Dermis microvascular lymphatic vessel endothelial cell (primary cell): ENCODE results near the gene HECTD3. TPM values are rescaled to one million over a fixed set of nuclear protein-coding genes. Genes with fewer than 3 reads are reported as not detected.

Source experiments
- DNase-seq, 2 donors: peaks; one replicate each; pipeline versions ENCODE4 v3.0.0 to v3.0.0-alpha.2; 2010; ENCODE audit warnings: low read depth in 2 of 2
- total RNA-seq: library from RNA; depleted of rRNA; stranded (reverse); fragments of >200 nt; gene quantifications from 2 replicates; pipeline ENCODE4 v1.2.1, GENCODE V29; 2014

The HECTD3 gene
- 18.5 and 22.9 TPM in 2 replicates for total RNA-seq

DNA sequence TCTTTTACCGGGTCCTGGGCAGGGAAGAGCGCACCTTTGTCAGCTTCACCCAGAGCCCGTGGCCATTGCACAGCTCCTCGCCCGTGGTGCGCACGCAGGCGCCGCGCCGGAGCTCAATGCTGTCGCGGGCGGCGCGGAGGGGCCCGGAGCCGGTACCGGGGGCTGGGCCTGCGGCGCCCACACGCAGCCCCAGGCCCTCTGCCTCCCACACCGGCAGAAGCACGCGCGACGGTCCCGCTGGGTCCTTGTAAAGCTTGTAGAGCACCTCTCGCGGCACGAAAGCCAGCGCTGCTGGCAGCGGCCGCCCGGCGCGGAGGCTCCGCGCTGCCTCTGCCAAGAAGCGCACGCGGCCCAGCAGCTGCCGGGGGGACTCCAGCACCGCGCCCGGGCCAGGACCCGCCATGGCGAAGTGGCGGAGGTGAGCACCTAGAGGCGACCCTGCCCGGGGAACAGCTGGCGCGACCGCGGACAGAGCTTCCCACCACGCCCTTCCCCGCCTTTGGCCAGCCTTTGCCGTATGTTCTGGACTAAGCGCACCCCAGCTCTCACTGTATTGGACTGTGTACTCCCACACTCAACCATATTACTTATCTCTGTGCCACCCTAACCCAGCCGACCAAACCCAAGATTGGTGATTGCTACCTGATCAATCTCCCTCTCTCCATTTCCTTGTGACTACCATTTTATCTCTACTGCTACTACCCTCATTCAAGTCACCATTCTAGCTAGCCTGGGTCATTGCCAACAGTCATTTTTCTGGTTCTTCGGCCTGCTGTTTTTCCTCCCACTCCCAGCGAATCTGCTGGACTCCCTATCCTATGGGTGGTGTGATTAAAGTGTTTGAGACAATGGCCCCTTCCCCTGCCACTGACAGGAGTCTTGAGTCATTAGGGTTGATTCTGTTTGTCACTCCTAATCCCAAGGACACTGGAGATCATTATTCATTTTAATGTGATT is at the start of gene HECTD3:
HECTD3 (minus strand) TSS at position 470 of the 957 bp plus-strand sequence; CDS start at position 403, 67 bp downstream.
- DNase-seq = peak; percentile 55 to 81

- no peak for DNase-seq
These were observed 48.7 kb upstream of the HECTD3 start for GRCh38 chr1:45059829-45060228.

- no peak for DNase-seq
These were observed 46.4 kb upstream of the HECTD3 start for GRCh38 chr1:45057542-45057941.

DNA sequence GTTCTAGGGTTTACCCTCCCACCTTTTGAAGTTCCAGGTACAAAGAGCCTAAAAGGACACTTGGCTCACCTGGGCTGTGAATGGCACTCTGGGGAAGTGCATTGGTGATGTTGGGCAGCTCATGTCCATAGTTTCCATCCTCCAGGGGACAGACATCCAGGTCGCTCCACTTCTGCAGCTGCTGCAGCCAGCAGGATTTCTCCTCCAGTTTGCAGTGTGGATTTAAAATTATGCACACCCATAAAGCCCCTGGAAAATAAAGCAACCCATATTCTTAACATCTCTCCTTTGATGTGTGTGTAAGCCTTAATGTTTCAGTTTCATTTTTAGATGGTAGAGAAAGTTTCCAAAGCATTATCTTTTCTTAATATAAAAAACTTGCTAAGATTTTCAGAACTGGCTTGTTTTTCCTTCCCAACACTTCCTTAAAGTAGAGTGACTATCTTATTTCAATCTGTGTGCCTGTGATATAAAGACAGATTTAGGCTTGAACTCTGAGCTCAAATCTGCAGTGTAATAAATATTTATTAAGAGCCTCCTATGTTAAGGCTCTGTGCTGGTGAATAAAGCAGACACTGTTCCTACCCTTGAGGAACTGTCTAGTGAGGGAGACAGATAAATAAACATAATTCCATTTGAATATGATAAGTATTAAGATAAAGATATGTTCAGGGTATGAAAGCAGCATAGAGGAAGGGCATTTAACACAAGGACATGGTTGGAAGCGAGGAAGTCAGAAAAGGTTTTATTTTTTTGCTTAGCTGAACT is 40.1 kb upstream of the HECTD3 start:
- DNase-seq = no peak

DNA sequence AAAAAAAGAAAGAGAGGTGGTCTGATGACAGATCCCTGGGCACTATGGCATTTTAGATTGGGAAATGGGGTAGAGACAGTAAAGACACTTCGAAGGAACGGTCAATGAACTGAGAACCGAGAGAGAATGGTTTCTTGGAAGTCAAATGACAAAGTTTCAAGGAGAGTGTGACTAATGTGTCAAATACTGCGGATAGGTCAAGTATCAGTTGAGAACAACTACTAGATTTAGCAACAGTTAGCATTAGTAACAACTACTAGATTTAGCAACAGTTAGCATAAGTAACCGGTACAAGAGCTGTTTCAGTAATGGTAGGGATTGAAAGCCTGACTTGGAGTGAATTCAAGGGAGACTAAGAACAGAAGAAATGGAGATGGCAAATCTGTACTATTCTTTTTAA is 35.9 kb upstream of the HECTD3 start:
- no peak for DNase-seq

GRCh38 chr1:45044916-45045315 is 33.8 kb upstream of the HECTD3 start:
- DNase-seq = no peak

GRCh38 chr1:45043094-45043493 is 32.0 kb upstream of the HECTD3 start:
- no peak for DNase-seq

DNA sequence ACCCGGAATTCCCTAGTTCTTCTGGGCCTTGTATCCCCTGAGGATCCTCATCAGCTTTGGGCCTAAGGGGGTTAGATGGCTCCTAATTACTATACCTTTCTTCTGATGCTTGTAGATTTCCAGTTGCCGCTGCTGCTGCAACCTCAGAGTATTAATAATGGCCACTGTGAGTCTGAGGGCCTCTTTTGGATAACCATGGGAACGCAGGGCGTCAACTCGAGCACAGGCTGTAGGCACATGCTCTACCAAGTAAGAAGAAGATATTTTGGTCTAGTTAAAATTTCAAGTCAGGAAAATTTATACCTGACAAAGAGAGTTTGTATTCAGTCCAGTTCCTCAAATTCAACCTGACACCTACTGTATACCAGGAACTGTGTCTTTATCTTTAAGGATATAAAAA is 29.2 kb upstream of the HECTD3 start:
- DNase-seq = no peak

- DNase-seq = no peak
These were observed 27.7 kb upstream of the HECTD3 start for GRCh38 chr1:45038661-45039364.

GRCh38 chr1:45038240-45038639 is 27.1 kb upstream of the HECTD3 start:
- no peak for DNase-seq

DNA sequence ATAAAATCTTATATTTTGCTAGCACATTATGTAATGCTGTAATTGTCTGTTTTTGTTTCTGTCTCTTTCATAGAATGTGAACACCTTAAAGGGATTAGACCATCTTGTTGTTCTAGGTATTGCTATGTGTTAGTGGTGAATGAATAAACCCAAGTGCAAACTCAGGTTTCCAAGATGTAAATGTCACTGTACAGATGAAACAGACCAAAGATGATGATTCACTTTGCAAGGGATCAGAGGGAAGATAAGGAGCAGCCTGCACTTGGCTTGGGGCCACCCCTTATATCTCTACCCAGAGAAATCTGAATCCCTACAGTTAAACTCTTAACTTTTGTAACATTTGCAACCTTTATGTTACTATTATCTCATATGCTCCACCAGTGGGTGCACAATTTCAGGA is 26.3 kb upstream of the HECTD3 start:
- DNase-seq = no peak

- no peak for DNase-seq
These were observed 24.6 kb upstream of the HECTD3 start for GRCh38 chr1:45035631-45036301.

DNA sequence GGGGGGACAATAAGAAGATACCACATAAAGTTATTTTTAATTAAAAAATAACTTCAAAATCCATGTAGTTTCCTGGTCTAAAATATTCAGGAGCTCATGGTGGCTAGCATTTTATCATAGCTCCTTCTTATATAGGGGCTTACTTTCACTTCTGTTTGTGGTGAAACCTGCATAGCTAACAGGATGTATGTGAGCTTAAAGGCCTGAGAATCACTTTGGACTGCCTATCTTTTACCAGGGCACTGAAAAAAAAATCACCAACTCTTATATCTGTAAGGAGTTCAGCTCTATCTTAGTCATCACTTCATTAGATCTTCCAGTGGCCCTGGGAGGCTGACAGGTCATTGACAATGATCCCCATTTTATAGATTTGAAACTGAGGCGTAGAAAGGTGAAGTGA is 22.2 kb upstream of the HECTD3 start:
- no peak for DNase-seq

GRCh38 chr1:45032837-45033236 is 21.7 kb upstream of the HECTD3 start:
- no peak for DNase-seq

GRCh38 chr1:45026446-45026845 is 15.3 kb upstream of the HECTD3 start:
- no peak for DNase-seq

- DNase-seq = no peak
These were observed 12.5 kb upstream of the HECTD3 start for GRCh38 chr1:45023663-45024062.

- DNase-seq = peak in 1 of 2 donors; percentile 75
These were observed 7.6 kb upstream of the HECTD3 start for GRCh38 chr1:45018599-45019230.

GRCh38 chr1:45016767-45017166 is 5.6 kb upstream of the HECTD3 start:
- no peak for DNase-seq

- DNase-seq = no peak
These were observed 5.1 kb upstream of the HECTD3 start for GRCh38 chr1:45016090-45016697.

- no peak for DNase-seq
These were observed 4.6 kb upstream of the HECTD3 start for GRCh38 chr1:45015683-45016082.
